Esophagus squamous epithelium (tissue), 4 donors: ENCODE measurements around the gene FAM107A.

Experiments
- CTCF ChIP-seq, 6 experiments: fragments of 450-650 bp in 4 of 6; fragments of 200-600 bp in 2 of 6; sonication (generic) in 2 of 6; IDR thresholded peaks; one replicate each; pipeline ENCODE4 v1.5.1; 2016 to 2019; ENCODE audit warnings: antibody characterized with exemption in 6 of 6, mild to moderate bottlenecking in 4 of 6, moderate library complexity in 4 of 6
- POLR2A ChIP-seq, 4 donors: fragments of 450-650 bp; IDR thresholded peaks; one replicate each; pipeline ENCODE4 v1.6.1; 2017; ENCODE audit warnings: antibody characterized with exemption in 4 of 4, mild to moderate bottlenecking in 4 of 4, moderate library complexity in 3 of 4

- TF ChIP-seq CTCF (IDR thresholded peaks at IDR 0.05) (no peak), POLR2A (IDR thresholded peaks at IDR 0.05) (no peak)
Measured at GRCh38 chr3:58535531-58536500, 41.4 kb downstream of the FAM107A start.
